Fibroblast of peridontal ligament (primary cell): ENCODE data around the gene PTGES.

Experiments
- DNase-seq: peaks from one replicate; pipeline ENCODE4 v3.0.0-alpha.2; 2010; ENCODE audit errors: extremely low read depth

The PTGES gene

DNA sequence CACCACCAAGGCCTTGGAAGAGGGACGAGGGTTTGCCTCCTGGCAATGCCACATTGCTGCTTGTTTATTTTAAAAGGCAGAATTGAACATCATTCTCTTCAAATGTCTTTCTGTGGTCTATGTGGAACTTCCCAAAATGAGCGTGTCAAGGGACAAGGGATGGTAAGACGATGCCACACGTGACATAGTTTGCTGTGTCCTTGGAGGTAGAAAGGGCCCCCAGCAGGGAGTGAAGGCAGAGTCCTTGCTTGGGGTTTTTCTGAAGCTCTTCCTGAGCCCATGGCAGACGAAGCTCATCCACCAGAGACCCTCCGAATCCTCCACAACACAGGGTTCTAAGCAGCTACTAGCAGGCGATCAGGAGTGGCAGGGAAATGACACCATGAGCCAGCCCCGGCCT, 59.1 kb downstream of the PTGES start:
- no peak for DNase-seq

DNA sequence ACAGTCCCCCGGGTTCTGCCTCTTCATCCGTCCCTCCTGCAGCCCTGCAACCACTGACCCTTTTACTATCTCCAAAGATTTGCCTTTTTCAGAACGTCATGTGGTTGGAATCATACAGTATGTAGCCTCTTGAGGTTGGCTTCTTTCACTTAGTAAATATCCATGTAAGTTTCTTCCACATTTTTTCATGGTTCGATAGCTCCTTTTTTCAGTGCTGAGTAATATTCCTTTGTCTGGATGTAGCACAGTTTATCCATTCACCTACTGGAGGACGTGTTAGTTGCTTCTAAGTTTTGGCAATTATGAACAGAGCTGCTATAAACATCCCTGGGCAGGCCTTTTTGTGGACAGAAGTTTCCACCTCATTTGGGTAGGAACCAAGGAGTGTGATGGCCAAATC, 60.3 kb downstream of the PTGES start:
- DNase-seq, result no peak
